Omental fat pad (tissue), 4 donors: ENCODE results near the gene SUPV3L1. TPM values are rescaled to one million over a fixed set of nuclear protein-coding genes. Genes with fewer than 3 reads are reported as not detected.
A peak's percentile ranks its signal among the peaks of the same experiment; 100 is the strongest.
"Not testable (repeated sequence)": the region's sequence is repeated elsewhere in the genome, so short reads cannot be mapped to it uniquely, and the experiment has no call there.

Source experiments
- ATAC-seq: fragments of 150-250 bp; one replicate; pipeline ENCODE4 v1.9.1; 2016; ENCODE audit warnings: mild to moderate bottlenecking, moderate library complexity; ENCODE audit not compliant: low FRiP score
- DNase-seq: peaks from one replicate; pipeline ENCODE4 v3.0.0-alpha.2; 2019; ENCODE audit warnings: low spot score
- total RNA-seq, 4 donors: library from RNA; depleted of rRNA; stranded (reverse); fragments of >200 nt; gene quantifications; one replicate each; pipeline ENCODE4 v1.1.0, GENCODE V29; 2016
- TF ChIP-seq, protein P1 (sequence below), 3 donors: fragments of 450-650 bp; IDR thresholded peaks; one replicate each; pipeline ENCODE4 v1.5.1; 2016 to 2017; ENCODE audit warnings: antibody characterized with exemption in 3 of 3, mild to moderate bottlenecking in 3 of 3, moderate library complexity in 2 of 3

The SUPV3L1 gene
- total RNA-seq: 10 to 100 TPM; 13.7 to 50.6 (median 22.0) TPM

DNA sequence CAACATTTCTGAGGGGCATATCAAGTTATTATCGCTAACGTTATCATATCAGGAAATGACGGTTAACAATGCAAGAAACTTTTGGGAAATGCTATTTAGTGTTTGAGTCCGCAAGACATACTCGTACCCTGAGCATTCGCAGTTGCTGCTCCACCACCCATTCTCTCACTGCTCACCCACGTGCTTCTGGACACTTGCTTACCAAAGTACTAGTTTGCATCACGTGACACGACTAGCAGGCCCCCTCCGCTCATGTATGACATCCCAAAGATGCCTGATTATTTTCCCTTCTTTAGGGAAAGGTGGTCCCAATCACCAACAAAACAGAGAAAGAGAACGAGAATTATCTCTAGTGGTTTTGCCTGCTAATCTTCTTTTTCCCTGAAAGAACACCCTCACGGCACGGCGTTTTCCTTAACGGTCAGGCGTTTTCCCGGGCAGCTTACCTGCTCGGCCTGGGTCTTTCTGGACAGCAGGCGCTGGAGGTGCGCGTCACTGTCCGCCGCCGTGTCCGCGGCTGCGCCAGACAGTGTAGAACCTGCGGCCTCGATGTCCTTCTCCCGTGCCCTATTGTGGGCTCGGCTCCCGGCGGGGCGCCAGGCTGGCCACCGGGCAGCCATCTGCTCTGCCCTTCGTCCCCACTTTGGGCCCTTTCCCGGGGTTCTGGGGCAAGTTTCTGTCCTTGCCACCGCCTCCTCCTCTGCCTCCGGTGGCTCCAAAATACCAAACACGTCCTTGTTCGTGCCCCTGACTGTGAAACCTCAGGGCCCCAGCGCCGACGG, at the start of gene SUPV3L1:
SUPV3L1 (plus strand) TSS at position 492 of the 782 bp plus-strand sequence; CDS start at position 550, 58 bp downstream.
- DNase-seq: peak; percentile 90
- peak; percentile 96 for ATAC-seq
- TF ChIP-seq, protein P1, sequence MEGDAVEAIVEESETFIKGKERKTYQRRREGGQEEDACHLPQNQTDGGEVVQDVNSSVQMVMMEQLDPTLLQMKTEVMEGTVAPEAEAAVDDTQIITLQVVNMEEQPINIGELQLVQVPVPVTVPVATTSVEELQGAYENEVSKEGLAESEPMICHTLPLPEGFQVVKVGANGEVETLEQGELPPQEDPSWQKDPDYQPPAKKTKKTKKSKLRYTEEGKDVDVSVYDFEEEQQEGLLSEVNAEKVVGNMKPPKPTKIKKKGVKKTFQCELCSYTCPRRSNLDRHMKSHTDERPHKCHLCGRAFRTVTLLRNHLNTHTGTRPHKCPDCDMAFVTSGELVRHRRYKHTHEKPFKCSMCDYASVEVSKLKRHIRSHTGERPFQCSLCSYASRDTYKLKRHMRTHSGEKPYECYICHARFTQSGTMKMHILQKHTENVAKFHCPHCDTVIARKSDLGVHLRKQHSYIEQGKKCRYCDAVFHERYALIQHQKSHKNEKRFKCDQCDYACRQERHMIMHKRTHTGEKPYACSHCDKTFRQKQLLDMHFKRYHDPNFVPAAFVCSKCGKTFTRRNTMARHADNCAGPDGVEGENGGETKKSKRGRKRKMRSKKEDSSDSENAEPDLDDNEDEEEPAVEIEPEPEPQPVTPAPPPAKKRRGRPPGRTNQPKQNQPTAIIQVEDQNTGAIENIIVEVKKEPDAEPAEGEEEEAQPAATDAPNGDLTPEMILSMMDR (IDR thresholded peaks at IDR 0.05): no peak

DNA sequence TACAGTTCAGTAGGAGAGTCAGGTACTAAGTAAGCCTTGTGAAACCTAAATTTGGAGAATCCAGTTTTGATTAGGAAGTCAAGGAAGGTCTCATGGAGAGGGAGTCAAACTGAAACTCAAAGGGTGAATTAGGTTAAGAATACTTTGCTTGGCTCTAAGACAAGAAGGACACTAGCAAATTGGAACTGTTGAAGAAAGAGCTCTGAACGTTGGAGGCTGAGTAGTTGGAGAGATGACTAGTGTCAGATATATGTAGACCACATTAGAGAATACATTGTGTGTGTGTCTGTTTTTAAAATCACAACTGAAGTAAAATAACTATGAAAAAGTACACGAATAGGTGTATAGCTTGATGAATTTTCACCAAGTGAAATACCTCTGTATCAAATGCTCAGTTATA, 49.8 kb upstream of the SUPV3L1 start:
- no peak for DNase-seq
- no peak for ATAC-seq
- TF ChIP-seq, protein P1 (IDR thresholded peaks at IDR 0.05): no peak

DNA sequence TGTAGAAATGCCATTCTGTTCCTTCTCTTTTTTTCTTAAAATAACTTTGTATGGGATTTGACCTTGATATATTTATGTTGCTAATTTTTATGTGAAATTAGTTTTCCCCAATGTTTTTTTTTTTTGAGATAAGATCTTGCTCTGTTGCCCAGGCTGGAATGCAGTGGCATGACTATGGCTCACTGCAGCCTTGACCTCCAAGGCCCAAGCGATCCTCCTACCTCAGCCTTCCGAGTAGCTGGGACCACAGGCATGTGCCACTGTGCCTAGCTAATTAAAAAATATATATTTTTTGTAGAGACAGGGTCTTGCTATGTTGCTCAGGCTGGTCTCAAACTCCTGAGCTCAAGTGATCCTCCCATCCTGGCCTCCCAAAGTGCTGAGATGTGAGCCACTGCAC, 40.1 kb upstream of the SUPV3L1 start:
- TF ChIP-seq, protein P1 (IDR thresholded peaks at IDR 0.05): no peak
- DNase-seq (no peak), ATAC-seq (no peak)

DNA sequence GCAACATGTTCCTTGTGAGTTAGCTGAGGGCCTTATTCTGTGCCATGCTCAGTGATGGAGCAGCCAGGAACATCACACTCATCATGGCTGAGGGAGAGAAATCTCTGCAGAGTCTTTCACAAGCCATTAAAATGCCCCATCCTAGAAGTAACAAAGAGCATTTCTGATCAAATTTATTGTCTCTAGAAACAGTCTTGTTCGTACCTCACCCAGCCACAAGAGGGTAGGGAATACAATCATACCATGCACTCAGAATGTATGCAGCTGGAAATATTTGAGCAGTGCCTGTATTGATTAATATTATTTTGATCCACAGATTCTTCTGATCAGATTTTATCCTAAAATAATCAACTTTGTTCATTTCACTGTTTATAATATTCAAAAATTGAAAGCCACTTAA, 38.7 kb upstream of the SUPV3L1 start:
- no peak for DNase-seq
- TF ChIP-seq, protein P1 (IDR thresholded peaks at IDR 0.05): no peak
- no peak for ATAC-seq

DNA sequence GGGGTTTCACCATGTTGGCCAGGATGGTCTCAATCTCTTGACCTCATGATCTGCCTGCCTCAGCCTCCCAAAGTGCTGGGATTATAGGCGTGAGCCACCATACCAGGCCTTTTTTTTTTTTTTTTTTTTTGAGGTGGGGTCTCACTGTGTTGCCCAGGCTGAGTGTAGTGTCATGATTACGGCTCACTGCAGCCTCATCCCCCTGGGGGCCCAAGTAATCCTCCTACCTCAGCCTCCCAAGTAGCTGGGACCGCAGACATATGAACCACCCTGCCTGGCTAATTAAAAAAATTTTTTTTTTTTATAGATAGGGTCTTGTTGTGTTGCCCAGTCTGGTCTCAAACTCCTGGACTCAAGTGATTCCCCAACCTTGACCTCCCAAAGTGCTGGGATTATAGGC, 38.0 kb upstream of the SUPV3L1 start:
- not testable (repeated sequence) for ATAC-seq, DNase-seq

DNA sequence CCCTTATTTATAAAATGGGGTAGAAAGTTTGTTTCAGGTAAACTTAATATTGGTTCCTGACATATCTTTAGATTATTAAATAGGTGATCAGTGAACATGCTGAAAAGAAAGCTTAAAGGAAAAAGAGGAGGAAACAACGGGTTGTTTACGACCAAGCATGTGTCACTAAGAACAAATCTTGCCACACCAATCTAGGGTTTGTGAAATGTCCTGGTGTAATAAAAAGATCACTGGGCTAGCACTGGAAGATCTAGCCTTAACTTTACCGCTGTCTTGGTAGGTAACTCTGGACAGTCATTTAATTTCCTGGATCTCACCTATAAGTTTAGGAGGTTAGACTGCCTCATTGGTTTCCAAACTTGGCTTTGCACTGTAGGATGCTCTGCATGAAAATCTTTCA, 37.1 kb upstream of the SUPV3L1 start:
- DNase-seq: no peak
- no peak for ATAC-seq
- TF ChIP-seq, protein P1 (IDR thresholded peaks at IDR 0.05): no peak

DNA sequence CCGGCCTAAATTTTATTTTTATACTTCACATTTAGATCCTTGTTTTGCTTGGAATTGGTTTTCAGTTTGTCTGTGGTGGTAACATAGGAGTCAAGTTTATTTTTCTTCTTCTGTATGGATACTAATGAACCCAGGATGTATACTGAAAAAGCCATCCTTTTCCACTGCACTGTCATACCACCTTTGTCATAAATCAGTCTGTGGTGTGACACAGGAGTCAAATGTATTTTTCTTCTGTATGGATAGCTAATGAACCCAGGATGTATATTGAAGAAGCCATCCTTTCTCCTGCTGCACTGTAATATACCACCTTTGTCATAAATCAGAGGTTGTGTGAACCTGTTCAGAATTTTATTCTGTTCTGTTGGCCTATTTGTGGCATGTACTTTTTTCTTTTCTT, 34.7 kb upstream of the SUPV3L1 start:
- ATAC-seq: no peak
- DNase-seq: no peak

More for the DNA sequence above, 34.7 kb upstream of the SUPV3L1 start:
- TF ChIP-seq, protein P1 (IDR thresholded peaks at IDR 0.05): no peak
